Natural killer cell (primary cell): ENCODE results near the gene SERPINA12. TPM values are rescaled to one million over a fixed set of nuclear protein-coding genes. Genes with fewer than 3 reads are reported as not detected.

ENCODE experiments used
- ATAC-seq, 3 donors: fragments of 150-1000 bp in 2 of 3; fragments of 200-7000 bp in 1 of 3; cut with Tn5 transposase; 1 replicate in 1 of 3; 2 replicates in 2 of 3; pipeline ENCODE4 v1.10.0; 2021; ENCODE audit warnings: mild to moderate bottlenecking in 2 of 3, moderate library complexity in 2 of 3
- DNase-seq, 2 donors: peaks; one replicate each; pipeline versions ENCODE4 v3.0.0 to v3.0.0-alpha.2; 2013 to 2021; ENCODE audit warnings: mixed read lengths in 1 of 2
- H3K27ac ChIP-seq: one replicate; pipeline ENCODE4 v1.5.1; 2013; ENCODE audit warnings: mild to moderate bottlenecking, low read length
- H3K27me3 ChIP-seq: one replicate; pipeline ENCODE4 v1.6.1; 2013; ENCODE audit warnings: low read length; ENCODE audit not compliant: control insufficient read depth, insufficient read depth
- H3K36me3 ChIP-seq: one replicate; pipeline ENCODE4 v1.6.1; 2013; ENCODE audit warnings: low read length; ENCODE audit not compliant: control insufficient read depth, insufficient read depth
- H3K4me1 ChIP-seq: one replicate; pipeline ENCODE4 v1.6.1; 2013; ENCODE audit warnings: low read length; ENCODE audit not compliant: control insufficient read depth, insufficient read depth
- H3K4me3 ChIP-seq: one replicate; pipeline ENCODE4 v1.5.1; 2013; ENCODE audit warnings: low read length
- H3K9me3 ChIP-seq: one replicate; pipeline ENCODE4 v1.6.1; 2013; ENCODE audit warnings: low read length; ENCODE audit not compliant: control insufficient read depth, insufficient read depth
- H3K27ac Mint-ChIP-seq, 2 donors: one replicate each; pipeline ENCODE4 v1.8.0; 2022; ENCODE audit warnings: mild to moderate bottlenecking in 2 of 2, mixed read lengths in 2 of 2, moderate library complexity in 1 of 2
- H3K27me3 Mint-ChIP-seq, 2 donors: one replicate each; pipeline ENCODE4 v1.8.0; 2022; ENCODE audit warnings: low read depth in 2 of 2, mixed read lengths in 2 of 2
- H3K36me3 Mint-ChIP-seq: one replicate; pipeline ENCODE4 v1.8.0; 2022; ENCODE audit warnings: mixed read lengths
- H3K4me1 Mint-ChIP-seq, 2 donors: one replicate each; pipeline ENCODE4 v1.8.0; 2022; ENCODE audit warnings: mixed read lengths in 2 of 2
- H3K4me3 Mint-ChIP-seq: one replicate; pipeline ENCODE4 v1.8.0; 2022; ENCODE audit warnings: mild to moderate bottlenecking, moderate library complexity, mixed read lengths
- H3K9me3 Mint-ChIP-seq, 2 donors: one replicate each; pipeline ENCODE4 v1.8.0; 2022; ENCODE audit warnings: mixed read lengths in 2 of 2
- CTCF ChIP-seq: fragments of 200-600 bp; IDR thresholded peaks from one replicate; pipeline ENCODE4 v1.8.0; 2022; ENCODE audit warnings: antibody characterized with exemption
- WGBS: methylation state at CpG from one replicate; pipeline ENCODE4 v1.1.7; 2013; ENCODE audit warnings: missing lambda C conversion rate; ENCODE audit not compliant: insufficient coverage; 5-methylcytosine and 5-hydroxymethylcytosine counted together
- intact Hi-C: fragments of 100-400 bp; cut with micrococcal nuclease; formaldehyde crosslinking; loops from one replicate; pipeline ENCODE4 v1.14.2; 2022
- total RNA-seq, 4 donors: library from RNA; stranded (reverse); fragments of 120-200 nt in 1 of 4; gene quantifications; one replicate each; pipeline versions ENCODE4 v1.2.3 to v1.2.4, GENCODE V29; 2013 to 2022

Gene SERPINA12
- total RNA-seq, 3 donors from 2014 or later (not counting 1 experiment from before 2014, with no cell fraction given), result not detected

- Histone ChIP-seq H3K4me3 (no peak overlapping the region), H3K9me3 (no peaks in the 10 kb centered on the region), H3K36me3 (no peaks in the 10 kb centered on the region), H3K27ac (no peak overlapping the region), H3K27me3 (peaks cover 2% of the 10 kb centered on the region), H3K4me1 (no peaks in the 10 kb centered on the region)
- no peaks in the 10 kb centered on the region for H3K4me1 Mint-ChIP-seq
- intact Hi-C loops, result no loop called here
- 68% methylated on average over 2 of the region's 2 CpGs for WGBS
- DNase-seq, result no peak
- H3K27ac Mint-ChIP-seq, result no peak overlapping the region
- TF ChIP-seq CTCF, result no peak
- no peaks in the 10 kb centered on the region for H3K9me3 Mint-ChIP-seq
- no peak overlapping the region for H3K4me3 Mint-ChIP-seq
- ATAC-seq, result no peak
- H3K36me3 Mint-ChIP-seq, result no peaks in the 10 kb centered on the region
- peaks cover 7 to 23% of the 10 kb centered on the region in 2 donors for H3K27me3 Mint-ChIP-seq
These were observed 27.6 kb upstream of the SERPINA12 start for GRCh38 chr14:94536836-94537235.

- H3K4me1 Mint-ChIP-seq, result no peaks in the 10 kb centered on the region
- H3K9me3 ChIP-seq, result no peaks in the 10 kb centered on the region
- H3K9me3 Mint-ChIP-seq, result no peaks in the 10 kb centered on the region
- no peak overlapping the region for H3K4me3 ChIP-seq
- no peak overlapping the region for H3K27ac Mint-ChIP-seq
- H3K27me3 Mint-ChIP-seq, result peaks cover 4 to 23% of the 10 kb centered on the region in 2 donors
- DNase-seq (no peak), ATAC-seq (no peak)
- H3K27me3 ChIP-seq, result peaks cover 2% of the 10 kb centered on the region
- no peak overlapping the region for H3K4me3 Mint-ChIP-seq
- no peaks in the 10 kb centered on the region for H3K4me1 ChIP-seq
- no peak overlapping the region for H3K27ac ChIP-seq
- WGBS, result 60% methylated on average over 3 of the region's 3 CpGs
- TF ChIP-seq CTCF, result no peak
- H3K36me3 ChIP-seq, result no peaks in the 10 kb centered on the region
- intact Hi-C loops, result no loop called here
- no peaks in the 10 kb centered on the region for H3K36me3 Mint-ChIP-seq
These were observed 26.2 kb upstream of the SERPINA12 start for GRCh38 chr14:94535506-94535905.

- no peak for DNase-seq
- no peak for ATAC-seq
- Histone ChIP-seq H3K27ac (no peak overlapping the region), H3K36me3 (no peaks in the 10 kb centered on the region), H3K27me3 (no peaks in the 10 kb centered on the region), H3K4me3 (no peak overlapping the region), H3K4me1 (no peaks in the 10 kb centered on the region), H3K9me3 (no peaks in the 10 kb centered on the region)
- Mint-ChIP-seq H3K27ac (no peak overlapping the region), H3K9me3 (no peaks in the 10 kb centered on the region), H3K27me3 (peaks cover 0 to 16% of the 10 kb centered on the region in 2 donors), H3K4me3 (no peak overlapping the region), H3K36me3 (no peaks in the 10 kb centered on the region), H3K4me1 (no peaks in the 10 kb centered on the region)
- 20% methylated on average over 1 of the region's 2 CpGs for WGBS
- no peak for TF ChIP-seq CTCF
- intact Hi-C loops, result no loop called here
These were observed 23.2 kb upstream of the SERPINA12 start for GRCh38 chr14:94532447-94532846.

GRCh38 chr14:94531187-94531586 is 21.9 kb upstream of the SERPINA12 start:
- H3K27me3 ChIP-seq, result no peaks in the 10 kb centered on the region
- no peak overlapping the region for H3K4me3 ChIP-seq
- Mint-ChIP-seq H3K9me3 (peaks cover 0 to 2% of the 10 kb centered on the region in 2 donors), H3K4me1 (no peaks in the 10 kb centered on the region), H3K27me3 (peaks cover 6 to 29% of the 10 kb centered on the region in 2 donors), H3K36me3 (no peaks in the 10 kb centered on the region), H3K4me3 (no peak overlapping the region), H3K27ac (no peak overlapping the region)
- intact Hi-C loops, result no loop called here
- H3K36me3 ChIP-seq, result no peaks in the 10 kb centered on the region
- no peak for ATAC-seq
- H3K9me3 ChIP-seq, result no peaks in the 10 kb centered on the region
- no peak for DNase-seq
- TF ChIP-seq CTCF, result no peak
- no peaks in the 10 kb centered on the region for H3K4me1 ChIP-seq
- no peak overlapping the region for H3K27ac ChIP-seq
